Measurements from ENCODE around the gene RNU2-1.
"Not testable (repeated sequence)": the region's sequence is repeated elsewhere in the genome, so short reads cannot be mapped to it uniquely, and the experiment has no call there.

The RNU2-1 gene

DNA sequence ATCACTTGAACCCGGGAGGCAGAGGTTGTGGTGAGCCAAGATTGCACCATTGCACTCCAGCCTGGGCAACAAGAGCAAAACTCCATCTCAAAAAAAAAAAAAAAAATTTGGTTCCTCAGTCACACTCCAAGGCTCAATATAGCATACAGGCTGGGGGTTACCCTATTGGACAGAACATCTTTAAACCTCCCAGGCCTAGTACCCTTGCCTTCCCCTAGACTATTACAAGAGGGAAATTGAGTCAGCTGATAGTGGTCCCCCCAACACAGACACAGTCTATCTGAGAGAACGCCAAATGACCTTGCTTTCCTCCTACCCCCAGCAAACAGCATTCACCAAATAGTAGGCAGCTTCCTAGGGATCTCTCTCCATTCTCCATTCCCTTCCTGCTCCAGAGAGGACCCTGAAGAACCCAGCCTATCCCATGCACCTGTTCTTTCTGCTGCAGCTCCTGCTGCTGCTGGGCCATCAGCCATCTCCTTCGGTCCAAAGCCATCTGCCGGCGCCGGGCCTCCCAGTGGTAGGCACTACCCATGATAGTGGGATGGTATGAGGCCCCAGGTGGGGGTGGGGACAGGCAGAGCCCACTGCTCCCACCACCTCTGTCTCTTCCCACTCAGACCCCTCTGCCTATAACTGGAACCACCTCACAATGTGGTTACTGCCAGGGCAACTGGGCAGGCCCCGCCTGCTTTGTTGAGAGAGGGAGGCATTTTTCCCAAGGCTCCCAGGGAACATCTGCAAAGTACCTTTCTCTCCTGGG is 5.6 kb downstream of the RNU2-1 start, which contains the start of gene CCDC200:
Gene CCDC200, minus strand, starts transcription at position 604 of the 763 bp plus-strand sequence. Its CDS starts 69 bp downstream, at position 535.
- peaks cover 19% of the 10 kb centered on the region for H3K36me3 ChIP-seq (ENCODE audit: insufficient read depth, low read length)
- H3K4me1 ChIP-seq (ENCODE audit: control insufficient read depth, insufficient read depth, low read length); H3K27me3 ChIP-seq (ENCODE audit: control insufficient read depth, insufficient read depth, low read length); H3K9ac ChIP-seq (ENCODE audit: low read depth, low read length); H3K9me3 ChIP-seq (replicated peaks; ENCODE audit: low read length); H3K4me3 ChIP-seq (ENCODE audit: low read length); H3K4me2 ChIP-seq (ENCODE audit: low read length): not testable (repeated sequence)

DNA sequence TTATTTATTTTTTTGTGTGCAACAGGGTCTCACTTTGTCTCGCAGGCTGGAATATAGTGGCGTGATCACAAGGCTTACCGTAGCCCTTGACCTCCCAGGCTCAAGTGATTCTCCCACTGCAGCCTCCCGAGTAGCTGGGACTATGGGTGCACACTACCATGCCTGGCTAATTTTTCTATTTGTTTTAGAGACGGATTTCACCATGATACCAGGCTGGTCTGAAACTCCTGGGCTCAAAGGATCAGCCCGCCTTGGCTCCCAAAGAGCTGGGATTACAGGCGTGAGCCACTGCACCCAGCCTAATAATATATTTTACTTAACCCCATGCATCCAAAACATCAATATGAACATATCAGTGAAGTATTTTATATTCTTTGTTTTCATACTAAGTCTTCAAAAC is 7.4 kb downstream of the RNU2-1 start:
- no peaks in the 10 kb centered on the region for H3K9me3 ChIP-seq (replicated peaks; ENCODE audit: low read length)
- peaks cover 19% of the 10 kb centered on the region for H3K36me3 ChIP-seq (ENCODE audit: insufficient read depth, low read length)
- H3K27me3 ChIP-seq (ENCODE audit: control insufficient read depth, insufficient read depth, low read length), result no peaks in the 10 kb centered on the region
- H3K4me2 ChIP-seq (ENCODE audit: low read length), result no peak overlapping the region
- no peaks in the 10 kb centered on the region for H3K4me1 ChIP-seq (ENCODE audit: control insufficient read depth, insufficient read depth, low read length)
- H3K9ac ChIP-seq (ENCODE audit: low read depth, low read length), result no peak overlapping the region
- H3K4me3 ChIP-seq (ENCODE audit: low read length), result no peak overlapping the region

DNA sequence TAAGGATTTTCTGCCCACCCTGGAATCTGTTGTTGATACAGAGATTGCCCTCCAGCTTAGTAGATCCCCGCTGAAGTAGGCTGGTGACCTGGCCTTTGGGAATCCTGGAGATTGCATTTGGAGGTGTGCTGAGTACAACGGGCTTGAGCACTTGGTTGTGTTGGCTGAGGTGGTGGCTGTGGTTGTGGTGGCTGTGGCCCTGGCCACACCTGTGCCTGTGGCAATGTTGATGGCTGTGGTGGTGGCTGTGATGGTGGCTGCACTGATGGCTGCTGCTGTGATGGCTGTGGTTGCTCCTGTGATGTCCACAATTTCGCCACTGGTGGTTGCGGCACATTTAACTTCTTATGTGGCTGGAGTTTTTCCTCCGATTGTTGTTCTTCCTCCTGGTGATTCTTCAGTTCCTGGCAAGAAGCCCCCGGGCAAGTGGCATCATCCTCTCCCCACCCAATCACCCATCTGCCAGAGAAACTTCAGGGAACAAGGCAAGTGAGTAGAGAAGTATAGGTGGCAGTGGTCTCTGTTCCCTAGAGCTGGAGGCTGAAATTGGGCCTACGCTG is 9.6 kb downstream of the RNU2-1 start:
- H3K4me1 ChIP-seq (ENCODE audit: control insufficient read depth, insufficient read depth, low read length), result no peaks in the 10 kb centered on the region
- no peak overlapping the region for H3K4me3 ChIP-seq (ENCODE audit: low read length)
- H3K9me3 ChIP-seq (replicated peaks; ENCODE audit: low read length), result no peaks in the 10 kb centered on the region
- no peak overlapping the region for H3K9ac ChIP-seq (ENCODE audit: low read depth, low read length)
- H3K4me2 ChIP-seq (ENCODE audit: low read length), result no peak overlapping the region
- peaks cover 19% of the 10 kb centered on the region for H3K36me3 ChIP-seq (ENCODE audit: insufficient read depth, low read length)
- H3K27me3 ChIP-seq (ENCODE audit: control insufficient read depth, insufficient read depth, low read length), result no peaks in the 10 kb centered on the region

DNA sequence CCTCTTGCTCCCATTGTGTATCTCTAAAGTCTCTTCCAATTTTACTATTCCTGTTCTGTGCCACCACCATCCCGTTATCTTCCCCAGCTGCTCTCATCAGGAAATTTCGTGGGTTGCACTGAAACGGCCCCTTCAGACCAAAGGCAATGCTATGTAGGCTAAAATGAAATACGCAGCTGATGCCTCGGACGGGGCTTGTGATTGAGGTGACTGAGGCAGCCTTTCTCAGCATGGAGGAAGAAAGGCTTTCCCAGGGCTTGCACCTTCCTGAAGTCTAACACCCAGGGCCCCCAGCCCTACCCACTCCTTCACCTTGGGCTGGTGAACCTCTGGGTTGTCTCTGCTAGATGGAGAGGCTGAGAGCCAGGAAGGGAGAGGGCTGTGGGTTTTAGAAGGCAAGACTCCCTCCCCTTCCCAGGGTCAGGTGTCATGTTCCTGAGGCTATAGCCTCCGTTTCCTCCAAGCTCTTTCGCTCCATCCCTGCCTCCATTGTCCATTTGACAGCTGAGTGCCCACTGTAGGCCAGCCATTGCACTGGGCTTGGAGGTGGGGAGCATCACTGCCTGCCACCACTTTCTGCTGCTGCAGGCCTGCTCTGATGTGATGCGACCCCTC is 13.2 kb downstream of the RNU2-1 start:
- H3K4me3 ChIP-seq (ENCODE audit: low read length), result no peak overlapping the region
- no peak overlapping the region for H3K4me2 ChIP-seq (ENCODE audit: low read length)
- H3K9me3 ChIP-seq (replicated peaks; ENCODE audit: low read length), result no peaks in the 10 kb centered on the region
- H3K36me3 ChIP-seq (ENCODE audit: insufficient read depth, low read length), result peaks cover 40% of the 10 kb centered on the region
- H3K4me1 ChIP-seq (ENCODE audit: control insufficient read depth, insufficient read depth, low read length), result no peaks in the 10 kb centered on the region
- H3K27me3 ChIP-seq (ENCODE audit: control insufficient read depth, insufficient read depth, low read length), result no peaks in the 10 kb centered on the region
- H3K9ac ChIP-seq (ENCODE audit: low read depth, low read length), result no peak overlapping the region

DNA sequence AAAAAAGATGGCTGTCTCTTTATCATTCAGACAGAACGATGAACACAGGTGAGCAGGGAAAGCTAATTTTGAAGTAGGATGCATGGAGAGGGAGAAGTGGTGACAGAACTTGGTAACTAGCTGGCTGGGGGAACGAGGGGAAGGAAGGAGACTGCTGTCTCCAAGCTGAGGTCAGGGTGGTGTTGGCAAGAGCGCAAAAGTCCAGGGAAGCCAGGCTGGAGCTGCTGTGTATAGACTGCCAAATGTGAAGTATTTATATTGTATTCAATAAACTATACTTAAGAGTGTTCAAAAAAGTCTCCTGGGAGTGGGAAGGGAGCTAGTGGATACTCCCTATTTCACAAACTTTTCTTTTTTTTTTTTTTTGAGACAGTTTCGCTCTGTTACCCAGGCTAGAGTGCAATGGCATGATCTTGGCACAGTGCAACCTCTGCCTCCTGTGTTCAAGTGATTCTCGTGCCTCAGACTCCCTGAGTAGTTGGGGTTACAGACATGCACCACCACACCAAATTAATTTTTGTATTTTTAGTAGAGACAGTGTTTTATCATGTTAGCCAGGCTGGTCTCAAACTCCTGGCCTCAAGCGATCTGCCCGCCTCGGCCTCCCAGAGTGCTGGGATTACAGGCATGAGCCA is 13.9 kb downstream of the RNU2-1 start:
- H3K4me1 ChIP-seq (ENCODE audit: control insufficient read depth, insufficient read depth, low read length), result no peaks in the 10 kb centered on the region
- no peak overlapping the region for H3K4me3 ChIP-seq (ENCODE audit: low read length)
- peaks cover 45% of the 10 kb centered on the region for H3K36me3 ChIP-seq (ENCODE audit: insufficient read depth, low read length)
- H3K9ac ChIP-seq (ENCODE audit: low read depth, low read length), result no peak overlapping the region
- no peaks in the 10 kb centered on the region for H3K27me3 ChIP-seq (ENCODE audit: control insufficient read depth, insufficient read depth, low read length)
- no peak overlapping the region for H3K4me2 ChIP-seq (ENCODE audit: low read length)
- H3K9me3 ChIP-seq (replicated peaks; ENCODE audit: low read length), result no peaks in the 10 kb centered on the region

DNA sequence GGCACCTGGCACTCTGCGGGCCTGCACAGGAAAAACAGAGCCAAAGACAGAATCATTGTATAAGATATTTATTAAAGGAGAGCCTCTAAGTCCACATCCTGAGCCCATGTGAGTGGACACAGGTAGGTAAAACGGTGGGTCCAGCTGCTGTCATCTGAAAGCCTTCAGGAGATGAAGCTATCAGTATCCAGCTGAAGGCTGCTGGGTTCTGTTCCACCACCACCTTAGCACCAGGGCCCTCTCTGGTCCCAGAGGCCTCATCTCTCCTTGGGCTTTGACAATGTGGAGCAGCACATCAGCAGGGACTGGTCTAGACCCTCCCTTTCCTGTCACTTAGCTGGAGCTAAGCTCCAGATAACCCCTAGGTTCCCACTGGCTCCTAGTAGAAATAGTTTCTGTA is 14.8 kb downstream of the RNU2-1 start:
- Histone ChIP-seq H3K9ac (ENCODE audit: low read depth, low read length) (no peak overlapping the region), H3K4me2 (ENCODE audit: low read length) (no peak overlapping the region), H3K27me3 (ENCODE audit: control insufficient read depth, insufficient read depth, low read length) (no peaks in the 10 kb centered on the region), H3K9me3 (replicated peaks; ENCODE audit: low read length) (no peaks in the 10 kb centered on the region), H3K4me3 (ENCODE audit: low read length) (no peak overlapping the region), H3K4me1 (ENCODE audit: control insufficient read depth, insufficient read depth, low read length) (no peaks in the 10 kb centered on the region), H3K36me3 (ENCODE audit: insufficient read depth, low read length) (peaks cover 44% of the 10 kb centered on the region)

DNA sequence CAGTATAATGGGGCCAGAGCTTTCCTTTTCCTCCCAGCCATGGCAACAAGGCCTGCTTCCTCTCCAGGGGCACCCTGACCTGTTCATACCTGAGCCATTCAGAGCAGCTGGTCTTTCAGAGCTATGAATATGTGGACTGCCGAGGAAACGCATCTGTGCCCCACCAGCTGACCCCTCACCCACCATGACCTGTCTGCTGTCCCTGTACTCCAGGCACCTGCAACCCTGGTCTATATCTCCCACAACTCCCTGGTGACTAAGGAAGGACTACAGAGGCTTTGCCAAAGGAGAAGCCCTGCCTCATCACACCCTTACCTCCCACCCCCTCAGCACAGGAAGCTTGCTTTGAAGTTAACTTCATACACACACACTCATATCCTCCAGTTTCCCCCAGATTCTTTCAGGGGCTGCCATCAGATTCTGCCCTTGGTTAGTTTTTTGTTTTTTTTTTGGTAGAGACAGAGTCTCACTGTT is 16.1 kb downstream of the RNU2-1 start:
- no peaks in the 10 kb centered on the region for H3K9me3 ChIP-seq (replicated peaks; ENCODE audit: low read length)
- no peaks in the 10 kb centered on the region for H3K27me3 ChIP-seq (ENCODE audit: control insufficient read depth, insufficient read depth, low read length)
- H3K4me1 ChIP-seq (ENCODE audit: control insufficient read depth, insufficient read depth, low read length), result peaks cover 11% of the 10 kb centered on the region
- no peak overlapping the region for H3K4me3 ChIP-seq (ENCODE audit: low read length)
- H3K9ac ChIP-seq (ENCODE audit: low read depth, low read length), result no peak overlapping the region
- peaks cover 43% of the 10 kb centered on the region for H3K36me3 ChIP-seq (ENCODE audit: insufficient read depth, low read length)
- H3K4me2 ChIP-seq (ENCODE audit: low read length), result no peak overlapping the region

DNA sequence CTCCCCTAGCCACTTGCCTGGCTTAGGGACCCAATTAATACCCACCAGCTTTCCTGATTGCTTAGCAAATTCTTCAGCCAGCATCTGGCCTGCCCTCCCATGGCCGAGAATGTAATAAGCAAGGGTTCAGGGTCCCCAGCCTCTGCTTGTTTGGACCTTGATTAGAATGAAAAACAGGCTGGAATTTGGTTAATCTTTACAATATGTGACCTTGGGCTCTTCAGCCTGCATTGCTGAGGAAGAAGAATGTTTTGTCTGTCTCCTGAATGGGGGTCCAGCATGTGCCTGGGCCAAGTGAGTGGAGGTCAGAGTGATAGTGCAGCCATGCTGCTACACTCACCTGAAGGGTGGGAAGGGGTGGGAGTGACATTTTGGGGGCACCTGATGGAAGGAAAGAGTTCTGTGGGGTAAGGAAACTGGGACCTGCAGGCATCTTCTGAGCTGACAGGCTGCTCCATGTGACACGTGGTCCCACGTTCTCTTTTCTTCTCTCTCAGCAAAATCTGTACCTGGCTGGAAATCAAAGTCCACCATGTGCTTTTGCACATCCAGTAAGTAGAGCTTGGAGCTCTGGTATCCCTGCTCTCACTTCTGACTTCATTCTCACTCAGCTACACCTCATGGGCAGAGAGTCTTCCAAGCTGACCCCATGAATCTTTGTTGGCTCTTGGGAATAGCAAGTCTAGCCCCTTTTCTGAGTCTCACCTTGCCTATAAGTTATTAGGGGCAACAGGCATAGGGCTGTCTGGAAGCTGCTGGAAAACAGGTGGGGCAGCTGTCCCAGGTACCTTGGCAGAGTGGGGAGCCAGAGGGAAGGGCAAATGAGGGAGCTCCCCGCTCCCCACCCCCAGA is 16.8 kb downstream of the RNU2-1 start:
- Histone ChIP-seq H3K4me1 (ENCODE audit: control insufficient read depth, insufficient read depth, low read length) (peaks cover 17% of the 10 kb centered on the region), H3K36me3 (ENCODE audit: insufficient read depth, low read length) (peaks cover 43% of the 10 kb centered on the region), H3K9ac (ENCODE audit: low read depth, low read length) (no peak overlapping the region), H3K9me3 (replicated peaks; ENCODE audit: low read length) (no peaks in the 10 kb centered on the region), H3K27me3 (ENCODE audit: control insufficient read depth, insufficient read depth, low read length) (no peaks in the 10 kb centered on the region), H3K4me3 (ENCODE audit: low read length) (no peak overlapping the region), H3K4me2 (ENCODE audit: low read length) (no peak overlapping the region)

DNA sequence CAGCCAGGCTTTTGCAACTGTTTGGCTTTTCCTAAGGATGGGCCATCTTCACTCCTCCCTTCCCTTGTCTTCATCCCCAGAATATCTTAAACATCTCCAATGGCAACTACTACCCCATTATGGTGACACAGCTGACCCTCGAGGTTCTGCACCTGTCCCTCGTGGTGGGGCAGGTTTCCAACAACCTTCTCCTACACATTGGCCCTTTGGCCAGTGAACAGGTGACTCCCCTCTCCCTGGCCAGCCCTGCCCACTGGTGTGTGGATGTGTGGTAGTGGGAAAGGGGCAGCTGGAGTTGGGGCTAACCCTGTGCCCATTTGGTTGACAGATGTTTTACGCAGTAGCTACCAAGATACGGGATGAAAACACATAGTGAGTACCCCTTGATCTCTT is 17.4 kb downstream of the RNU2-1 start:
- H3K27me3 ChIP-seq (ENCODE audit: control insufficient read depth, insufficient read depth, low read length), result no peaks in the 10 kb centered on the region
- H3K4me2 ChIP-seq (ENCODE audit: low read length), result no peak overlapping the region
- H3K9ac ChIP-seq (ENCODE audit: low read depth, low read length), result no peak overlapping the region
- no peaks in the 10 kb centered on the region for H3K9me3 ChIP-seq (replicated peaks; ENCODE audit: low read length)
- H3K4me3 ChIP-seq (ENCODE audit: low read length), result no peak overlapping the region
- H3K36me3 ChIP-seq (ENCODE audit: insufficient read depth, low read length), result peaks cover 43% of the 10 kb centered on the region
- H3K4me1 ChIP-seq (ENCODE audit: control insufficient read depth, insufficient read depth, low read length), result peaks cover 19% of the 10 kb centered on the region

DNA sequence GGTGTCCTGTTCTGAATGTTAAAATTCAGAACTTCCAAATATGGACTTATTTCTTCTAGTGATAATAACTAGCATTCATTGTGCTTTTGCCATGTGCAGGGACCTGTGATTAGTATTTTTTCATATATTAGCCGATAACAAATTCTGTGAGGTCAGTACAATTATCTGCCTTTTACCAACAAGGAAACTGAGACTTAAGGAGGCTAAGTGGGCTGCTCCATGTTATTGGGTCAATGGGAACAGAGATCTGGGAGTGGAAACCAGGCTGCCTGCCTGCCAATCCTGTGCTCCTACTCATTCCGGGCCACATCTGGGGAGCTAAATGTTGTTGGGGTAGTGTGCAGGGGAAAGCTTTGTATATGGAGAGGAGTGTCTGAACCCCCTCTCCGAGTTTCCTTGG is 18.4 kb downstream of the RNU2-1 start:
- no peaks in the 10 kb centered on the region for H3K9me3 ChIP-seq (replicated peaks; ENCODE audit: low read length)
- H3K4me2 ChIP-seq (ENCODE audit: low read length), result no peak overlapping the region
- H3K4me1 ChIP-seq (ENCODE audit: control insufficient read depth, insufficient read depth, low read length), result peaks cover 28% of the 10 kb centered on the region
- H3K9ac ChIP-seq (ENCODE audit: low read depth, low read length), result no peak overlapping the region
- H3K36me3 ChIP-seq (ENCODE audit: insufficient read depth, low read length), result peaks cover 47% of the 10 kb centered on the region
- H3K27me3 ChIP-seq (ENCODE audit: control insufficient read depth, insufficient read depth, low read length), result no peaks in the 10 kb centered on the region
- H3K4me3 ChIP-seq (ENCODE audit: low read length), result no peak overlapping the region

DNA sequence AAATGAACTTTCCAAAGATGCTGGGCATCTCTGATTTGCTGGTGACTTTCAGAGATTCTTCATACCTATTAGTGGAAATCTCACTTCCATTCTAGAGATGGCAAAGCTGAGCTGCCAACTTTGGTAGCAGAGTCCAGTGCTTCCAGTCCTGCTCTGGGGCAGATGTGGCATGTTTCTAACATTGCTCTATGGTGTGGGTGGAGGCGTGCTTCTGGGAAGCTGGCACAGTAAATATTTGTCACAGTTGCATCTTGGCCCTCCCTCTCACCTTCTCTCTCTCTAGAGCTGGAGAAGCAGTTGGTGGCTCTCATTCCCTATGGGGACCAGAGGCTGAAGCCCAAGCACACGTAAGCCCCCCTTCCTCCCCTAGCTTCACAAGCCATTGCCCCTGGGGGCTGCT is 20.2 kb downstream of the RNU2-1 start:
- Histone ChIP-seq H3K27me3 (ENCODE audit: control insufficient read depth, insufficient read depth, low read length) (no peaks in the 10 kb centered on the region), H3K9me3 (replicated peaks; ENCODE audit: low read length) (no peaks in the 10 kb centered on the region), H3K36me3 (ENCODE audit: insufficient read depth, low read length) (peaks cover 51% of the 10 kb centered on the region), H3K4me2 (ENCODE audit: low read length) (peak overlapping the region; percentile 99), H3K9ac (ENCODE audit: low read depth, low read length) (no peak overlapping the region), H3K4me3 (ENCODE audit: low read length) (no peak overlapping the region), H3K4me1 (ENCODE audit: control insufficient read depth, insufficient read depth, low read length) (peaks cover 28% of the 10 kb centered on the region)

All from skeletal muscle satellite cell (primary cell).